ENCODE results near the gene GLT1D1. TPM values are rescaled to one million over a fixed set of nuclear protein-coding genes. Genes with fewer than 3 reads are reported as not detected.

The GLT1D1 gene
- not detected in 5 replicates for total RNA-seq (2022; extraction: Qiagen RNA extraction; ENCODE audit: low read depth)

DNA sequence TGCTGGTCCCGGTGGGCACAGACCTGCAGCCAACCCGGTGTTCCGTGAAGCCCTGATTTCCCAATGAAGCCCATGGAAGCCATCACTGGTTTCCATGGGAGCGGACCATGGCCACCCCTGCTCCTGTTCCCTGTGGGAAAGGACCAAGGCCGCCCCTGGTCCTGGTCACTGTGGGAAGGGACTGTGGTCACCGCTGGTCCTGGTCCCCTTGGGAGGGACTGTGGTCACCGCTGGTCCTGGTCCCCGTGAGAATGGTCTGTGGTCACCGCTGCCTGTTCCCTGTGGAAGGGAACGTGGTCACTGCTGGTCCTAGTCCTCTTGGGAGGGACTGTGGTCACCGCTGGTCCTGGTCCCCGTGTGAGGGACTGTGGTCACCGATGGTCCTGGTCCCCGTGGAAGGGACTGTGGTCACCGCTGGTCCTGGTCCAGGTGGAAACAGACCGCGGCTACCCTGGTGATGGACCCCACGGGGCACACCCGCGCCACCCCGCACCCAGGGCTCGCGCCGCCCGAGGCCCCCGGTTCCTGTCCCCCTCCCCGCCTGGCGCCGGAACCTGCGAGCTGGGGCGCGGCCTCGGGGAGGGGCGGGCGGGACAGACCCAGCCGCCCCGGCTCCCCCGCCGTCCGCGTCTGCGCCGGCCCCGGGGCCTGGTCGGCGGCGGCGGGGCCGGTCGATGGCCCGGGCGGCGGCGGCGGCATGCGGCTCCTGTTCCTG, at the start of gene GLT1D1:
Gene GLT1D1 (plus strand): TSS at position 594 of the 715 bp plus-strand sequence. CDS start 104 bp downstream, at position 698.

DNA sequence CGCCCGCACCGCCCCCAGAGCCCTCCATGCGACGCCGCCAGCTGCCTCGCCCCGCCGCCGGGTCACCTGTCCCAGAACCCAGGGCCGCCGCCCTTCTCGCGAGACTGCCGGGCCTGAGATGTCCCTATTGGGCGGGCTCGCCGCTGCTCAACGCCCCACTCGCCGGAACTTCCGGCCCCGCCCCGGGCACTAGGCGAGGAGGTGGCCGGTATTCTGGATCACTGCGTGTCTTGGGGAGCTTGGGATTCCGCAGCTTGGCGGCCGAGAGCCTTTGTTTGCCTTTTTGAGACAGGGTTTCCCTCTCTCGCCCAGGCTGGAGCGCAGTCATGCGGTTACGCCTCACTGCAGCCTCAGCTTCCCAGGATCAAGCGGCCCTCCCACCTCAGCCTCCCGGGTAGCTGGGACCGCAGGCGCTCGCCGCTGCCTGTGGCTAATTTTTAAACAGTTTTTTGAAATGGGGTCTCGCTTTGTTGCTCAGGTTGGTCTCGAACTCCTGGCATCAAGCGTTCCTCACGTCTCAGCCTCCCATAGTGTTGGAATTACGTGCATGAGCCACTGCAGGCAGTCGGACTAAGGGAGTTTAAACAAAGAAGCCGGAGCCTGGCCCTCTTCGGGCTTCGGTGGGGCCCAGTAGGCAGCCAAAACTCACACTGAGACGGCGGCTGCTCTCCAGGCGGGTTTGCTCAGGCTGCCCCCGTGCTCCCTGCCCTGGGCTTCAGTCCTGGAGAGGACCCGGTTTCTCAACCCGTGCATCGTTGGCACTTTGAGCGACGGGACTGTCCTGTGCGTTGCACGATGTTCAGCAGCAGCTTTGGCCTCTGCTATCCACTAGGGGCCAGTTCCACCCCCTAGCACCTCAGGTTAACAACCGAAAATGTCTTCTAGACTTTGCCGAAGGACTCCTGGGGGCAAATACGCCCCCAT, 29.1 kb upstream of the GLT1D1 start, which contains the start of gene SLC15A4:
Gene SLC15A4 (minus strand): TSS at position 43 of the 924 bp plus-strand sequence. CDS start 15 bp downstream, at position 28.

Other genes with a start within 250 kb of the GLT1D1 start
- 17.2 to 25.7 TPM (median 22.7 TPM) in 5 replicates for gene SLC15A4, start 29.5 kb upstream of the GLT1D1 start, total RNA-seq (2022; extraction: Qiagen RNA extraction; ENCODE audit: low read depth)